ENCODE data around the gene CCM2L.

CCM2L gene

GRCh38 chr20:31981784-31982183 lies 28.5 kb upstream of the CCM2L start:
- no peaks in the 10 kb centered on the region for H4K20me1 ChIP-seq (ENCODE audit: insufficient read depth, low read length)
- H3K9ac ChIP-seq (ENCODE audit: low read length) = no peak overlapping the region
- H3K27ac ChIP-seq (ENCODE audit: low read depth, low read length, poor library complexity, severe bottlenecking) = no peak overlapping the region
- H3F3A ChIP-seq (ENCODE audit: insufficient read depth, low read length) = no peaks in the 10 kb centered on the region
- no peak overlapping the region for H2AFZ ChIP-seq (ENCODE audit: low read length)
- no peaks in the 10 kb centered on the region for H3K79me2 ChIP-seq (ENCODE audit: insufficient read depth, low read length)
- no peaks in the 10 kb centered on the region for H3K27me3 ChIP-seq (ENCODE audit: insufficient read depth, low read length)
- H3K36me3 ChIP-seq (ENCODE audit: insufficient read depth, low read length) = no peaks in the 10 kb centered on the region
- H3K9me3 ChIP-seq (ENCODE audit: low read length) = no peaks in the 10 kb centered on the region
- no peak overlapping the region for H3K4me2 ChIP-seq (ENCODE audit: low read length)
- no peak overlapping the region for H3K4me3 ChIP-seq (ENCODE audit: low read depth, low read length, poor library complexity, severe bottlenecking)
- H3K4me1 ChIP-seq (ENCODE audit: insufficient read depth, low read length, severe bottlenecking) = no peaks in the 10 kb centered on the region
- TF ChIP-seq EZH2 (IDR thresholded peaks at IDR 0.05; ENCODE audit: borderline replicate concordance, low read length) (no peak), CTCF (IDR thresholded peaks at IDR 0.05; ENCODE audit: low read length) (no peak)
- no peaks in the 10 kb centered on the region for H3K9me2 ChIP-seq (ENCODE audit: low read depth, low read length)

- no peaks in the 10 kb centered on the region for H3K9me3 ChIP-seq (ENCODE audit: low read length)
Measured at GRCh38 chr20:31984981-31985471, 25.2 kb upstream of the CCM2L start.

DNA sequence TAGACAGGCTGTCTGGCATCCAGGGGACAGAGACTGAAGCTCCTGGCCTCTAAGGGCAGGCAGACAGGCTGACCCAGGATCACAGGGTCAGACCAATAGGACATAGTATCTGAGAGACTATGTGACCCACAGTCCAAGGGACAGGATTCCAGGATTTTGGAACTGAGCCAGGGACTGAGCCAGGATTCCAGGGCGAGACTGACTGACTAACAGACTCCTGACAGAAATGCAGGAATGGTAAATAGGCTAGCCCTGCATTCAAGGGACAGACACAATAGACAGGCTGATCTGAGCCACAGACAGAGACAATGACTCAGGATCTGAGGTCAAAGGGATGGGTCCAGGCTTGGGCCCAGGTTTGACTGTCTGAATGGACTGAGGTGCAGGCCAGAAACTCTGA lies 22.5 kb upstream of the CCM2L start:
- no peaks in the 10 kb centered on the region for H3F3A ChIP-seq (ENCODE audit: insufficient read depth, low read length)
- no peaks in the 10 kb centered on the region for H4K20me1 ChIP-seq (ENCODE audit: insufficient read depth, low read length)
- H2AFZ ChIP-seq (ENCODE audit: low read length) = no peak overlapping the region
- no peak overlapping the region for H3K4me2 ChIP-seq (ENCODE audit: low read length)
- H3K9me3 ChIP-seq (ENCODE audit: low read length) = no peaks in the 10 kb centered on the region
- no peaks in the 10 kb centered on the region for H3K36me3 ChIP-seq (ENCODE audit: insufficient read depth, low read length)
- no peaks in the 10 kb centered on the region for H3K4me1 ChIP-seq (ENCODE audit: insufficient read depth, low read length, severe bottlenecking)
- no peaks in the 10 kb centered on the region for H3K27me3 ChIP-seq (ENCODE audit: insufficient read depth, low read length)
- TF ChIP-seq CTCF (IDR thresholded peaks at IDR 0.05; ENCODE audit: low read length) (no peak), EZH2 (IDR thresholded peaks at IDR 0.05; ENCODE audit: borderline replicate concordance, low read length) (no peak)
- H3K27ac ChIP-seq (ENCODE audit: low read depth, low read length, poor library complexity, severe bottlenecking) = no peak overlapping the region
- H3K9me2 ChIP-seq (ENCODE audit: low read depth, low read length) = no peaks in the 10 kb centered on the region
- no peak overlapping the region for H3K4me3 ChIP-seq (ENCODE audit: low read depth, low read length, poor library complexity, severe bottlenecking)
- no peaks in the 10 kb centered on the region for H3K79me2 ChIP-seq (ENCODE audit: insufficient read depth, low read length)
- no peak overlapping the region for H3K9ac ChIP-seq (ENCODE audit: low read length)

More at GRCh38 chr20:31984981-31985471, 25.2 kb upstream of the CCM2L start:
- no peaks in the 10 kb centered on the region for H3K79me2 ChIP-seq (ENCODE audit: insufficient read depth, low read length)
- H3K4me3 ChIP-seq (ENCODE audit: low read depth, low read length, poor library complexity, severe bottlenecking) = no peak overlapping the region
- H3K36me3 ChIP-seq (ENCODE audit: insufficient read depth, low read length) = no peaks in the 10 kb centered on the region
- H3F3A ChIP-seq (ENCODE audit: insufficient read depth, low read length) = no peaks in the 10 kb centered on the region
- no peak overlapping the region for H3K27ac ChIP-seq (ENCODE audit: low read depth, low read length, poor library complexity, severe bottlenecking)
- H3K27me3 ChIP-seq (ENCODE audit: insufficient read depth, low read length) = no peaks in the 10 kb centered on the region
- no peak overlapping the region for H3K9ac ChIP-seq (ENCODE audit: low read length)
- H3K9me2 ChIP-seq (ENCODE audit: low read depth, low read length) = no peaks in the 10 kb centered on the region
- no peak overlapping the region for H2AFZ ChIP-seq (ENCODE audit: low read length)
- TF ChIP-seq CTCF (IDR thresholded peaks at IDR 0.05; ENCODE audit: low read length) (no peak), EZH2 (IDR thresholded peaks at IDR 0.05; ENCODE audit: borderline replicate concordance, low read length) (no peak)
- no peaks in the 10 kb centered on the region for H4K20me1 ChIP-seq (ENCODE audit: insufficient read depth, low read length)
- H3K4me2 ChIP-seq (ENCODE audit: low read length) = no peak overlapping the region
- no peaks in the 10 kb centered on the region for H3K4me1 ChIP-seq (ENCODE audit: insufficient read depth, low read length, severe bottlenecking)

Measured in OCI-LY1 (cell line).